Lower leg skin (tissue), 4 donors: ENCODE results near the gene FCN3. TPM values are rescaled to one million over a fixed set of nuclear protein-coding genes. Genes with fewer than 3 reads are reported as not detected.

Experiments used
- DNase-seq, 2 donors: peaks; one replicate each; pipeline ENCODE4 v3.0.0-alpha.2; 2019; ENCODE audit warnings: low spot score in 2 of 2
- H3K4me3 ChIP-seq: fragments of 200-600 bp; sonication (generic); 2 replicates; pipeline ENCODE4 v1.5.1; 2017; ENCODE audit warnings: mild to moderate bottlenecking, low read depth; ENCODE audit not compliant: poor library complexity, severe bottlenecking
- POLR2A ChIP-seq, 2 donors: fragments of 450-650 bp; IDR thresholded peaks; one replicate each; pipeline ENCODE4 v1.6.1; 2016 to 2017; ENCODE audit warnings: antibody characterized with exemption in 2 of 2, mild to moderate bottlenecking in 1 of 2, moderate library complexity in 1 of 2
- WGBS, 2 donors: methylation state at CpG; one replicate each; pipeline ENCODE4 v1.1.5; 2018; 5-methylcytosine and 5-hydroxymethylcytosine counted together
- intact Hi-C: fragments of 100-400 bp; cut with DNase I; formaldehyde crosslinking; loops from one replicate; pipeline ENCODE4 v1.15.0; 2023; ENCODE audit warnings: low total_unique reads
- total RNA-seq, 4 donors: library from RNA; depleted of rRNA; stranded (reverse); fragments of >200 nt; gene quantifications; one replicate each; pipeline ENCODE4 v1.1.0, GENCODE V29; 2016
- TF ChIP-seq, protein P1 (sequence below), 3 donors: fragments of 450-650 bp; IDR thresholded peaks; one replicate each; pipeline ENCODE4 v1.5.1; 2016; ENCODE audit warnings: antibody characterized with exemption in 3 of 3, mild to moderate bottlenecking in 3 of 3, moderate library complexity in 2 of 3

The FCN3 gene
- total RNA-seq, 4 donors from 2014 or later: 1.0 to 6.5 (median 1.7) TPM; not detected in 1

DNA sequence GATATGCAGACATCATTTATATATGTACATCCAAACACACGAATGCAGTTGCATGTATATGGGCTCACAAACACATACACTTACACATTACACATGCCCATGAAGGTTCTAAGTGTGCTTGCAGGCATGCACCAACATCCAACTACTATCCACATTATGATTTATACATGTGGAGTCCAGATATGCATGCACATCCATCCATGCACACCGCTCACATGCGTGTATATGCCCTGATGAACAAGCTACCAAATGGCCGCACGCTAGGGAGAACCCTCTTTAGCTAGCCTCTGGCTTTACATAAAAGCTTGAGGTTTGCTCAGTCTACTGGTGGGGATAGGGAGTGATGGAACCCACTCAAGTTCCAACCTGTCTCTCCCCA, 26.3 kb upstream of the FCN3 start:
- intact Hi-C loops: loop anchor here (10.0 kb wide), 1 partner anchor 264 kb away; no protein-coding TSS in a partner anchor
- 71 to 77% methylated on average over 5 of the region's 5 CpGs for WGBS, 2 donors
- DNase-seq: no peak
- no peak overlapping the region for H3K4me3 ChIP-seq
- no peak for TF ChIP-seq POLR2A (IDR thresholded peaks at IDR 0.05)
- TF ChIP-seq, protein P1, sequence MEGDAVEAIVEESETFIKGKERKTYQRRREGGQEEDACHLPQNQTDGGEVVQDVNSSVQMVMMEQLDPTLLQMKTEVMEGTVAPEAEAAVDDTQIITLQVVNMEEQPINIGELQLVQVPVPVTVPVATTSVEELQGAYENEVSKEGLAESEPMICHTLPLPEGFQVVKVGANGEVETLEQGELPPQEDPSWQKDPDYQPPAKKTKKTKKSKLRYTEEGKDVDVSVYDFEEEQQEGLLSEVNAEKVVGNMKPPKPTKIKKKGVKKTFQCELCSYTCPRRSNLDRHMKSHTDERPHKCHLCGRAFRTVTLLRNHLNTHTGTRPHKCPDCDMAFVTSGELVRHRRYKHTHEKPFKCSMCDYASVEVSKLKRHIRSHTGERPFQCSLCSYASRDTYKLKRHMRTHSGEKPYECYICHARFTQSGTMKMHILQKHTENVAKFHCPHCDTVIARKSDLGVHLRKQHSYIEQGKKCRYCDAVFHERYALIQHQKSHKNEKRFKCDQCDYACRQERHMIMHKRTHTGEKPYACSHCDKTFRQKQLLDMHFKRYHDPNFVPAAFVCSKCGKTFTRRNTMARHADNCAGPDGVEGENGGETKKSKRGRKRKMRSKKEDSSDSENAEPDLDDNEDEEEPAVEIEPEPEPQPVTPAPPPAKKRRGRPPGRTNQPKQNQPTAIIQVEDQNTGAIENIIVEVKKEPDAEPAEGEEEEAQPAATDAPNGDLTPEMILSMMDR (IDR thresholded peaks at IDR 0.05): no peak

DNA sequence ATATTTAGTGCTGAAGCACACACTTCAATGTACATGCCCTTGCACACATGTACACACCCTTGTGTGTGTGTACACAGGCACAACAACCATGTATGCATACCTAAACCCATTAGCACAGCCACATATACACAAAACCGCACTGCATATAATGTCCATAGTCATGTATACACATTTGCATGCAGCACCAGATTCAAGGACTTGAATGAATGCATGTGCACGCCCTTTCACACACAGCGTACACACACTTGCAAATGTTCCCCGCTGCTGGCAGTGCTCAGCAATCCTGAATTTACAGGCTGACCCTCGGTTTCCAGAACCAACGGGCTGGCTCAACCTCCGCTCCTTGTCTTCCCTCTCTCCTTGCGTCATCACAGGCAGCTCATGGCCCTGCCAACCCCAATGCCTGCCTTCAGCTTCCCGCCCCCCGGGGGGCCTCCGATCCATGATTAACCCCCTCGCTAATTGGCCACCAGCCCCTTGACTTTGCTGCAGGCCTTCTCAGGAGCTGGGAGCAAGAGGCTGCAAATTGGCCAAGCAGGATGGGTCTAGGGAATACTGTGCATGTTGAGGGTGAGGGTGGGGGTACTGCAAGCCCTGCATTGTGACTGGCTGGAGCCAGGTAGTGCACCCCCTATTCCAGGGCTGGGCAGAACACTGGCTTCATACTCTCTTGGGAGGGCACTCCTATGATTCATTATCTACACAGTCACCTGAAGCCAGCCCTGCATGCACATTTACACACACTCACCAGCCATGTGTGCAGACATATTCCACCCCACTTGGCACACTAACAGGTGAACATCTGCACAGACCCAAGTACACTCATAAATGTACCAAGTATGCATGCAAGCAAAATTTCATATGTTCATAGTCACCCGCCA, 25.7 kb upstream of the FCN3 start:
- TF ChIP-seq, protein P1 (IDR thresholded peaks at IDR 0.05): no peak
- no peak for TF ChIP-seq POLR2A (IDR thresholded peaks at IDR 0.05)
- intact Hi-C loops: loop anchor here (10.0 kb wide), 1 partner anchor 264 kb away; no protein-coding TSS in a partner anchor
- no peak overlapping the region for H3K4me3 ChIP-seq
- WGBS, 2 donors: 41 to 43% methylated on average over 13 of the region's 13 CpGs
- no peak for DNase-seq

DNA sequence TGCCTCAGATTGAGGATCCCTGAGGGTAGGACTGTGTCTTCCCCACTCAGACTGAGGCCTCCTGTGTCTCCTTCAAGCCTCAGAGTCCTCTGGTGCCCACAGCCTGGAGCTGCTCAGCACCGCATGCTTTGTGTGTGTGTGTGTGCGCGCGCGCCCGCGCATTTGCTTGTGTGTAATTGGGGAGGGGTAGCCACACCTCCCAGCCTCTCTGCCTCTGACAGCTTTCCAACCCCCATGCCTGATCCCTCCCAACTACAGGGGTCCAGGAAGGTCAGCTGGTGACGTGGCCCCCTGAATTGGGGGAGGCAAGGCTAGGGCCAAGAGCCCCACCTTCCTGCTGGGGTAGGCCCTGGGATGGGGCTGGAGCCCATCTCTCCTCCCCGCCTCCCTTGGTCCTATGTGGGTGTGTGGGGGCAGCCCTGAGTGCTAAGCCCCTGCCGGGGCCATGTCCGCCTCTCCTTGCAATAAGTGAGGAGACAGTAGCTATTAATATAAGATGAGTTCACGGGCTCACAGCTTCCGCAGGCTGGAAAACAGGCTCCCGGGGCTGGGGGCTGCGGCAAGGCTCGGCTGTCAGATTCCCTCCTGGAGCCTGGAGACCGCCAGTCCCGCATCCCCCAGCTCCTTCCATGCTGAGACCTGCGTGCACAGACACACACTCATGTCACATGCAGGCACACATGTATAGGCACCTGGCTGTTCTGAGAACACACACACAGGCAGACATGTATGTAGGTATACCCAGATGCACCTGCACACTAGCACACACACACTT, 24.8 kb upstream of the FCN3 start:
- DNase-seq: no peak
- H3K4me3 ChIP-seq: no peak overlapping the region
- TF ChIP-seq, protein P1 (IDR thresholded peaks at IDR 0.05): no peak
- TF ChIP-seq POLR2A (IDR thresholded peaks at IDR 0.05): no peak
- 48 to 57% methylated on average over 12 to 19 of the region's 19 CpGs for WGBS, 2 donors
- intact Hi-C loops: loop anchor here (10.0 kb wide), 2 partner anchors 265 to 295 kb away; no protein-coding TSS in a partner anchor

DNA sequence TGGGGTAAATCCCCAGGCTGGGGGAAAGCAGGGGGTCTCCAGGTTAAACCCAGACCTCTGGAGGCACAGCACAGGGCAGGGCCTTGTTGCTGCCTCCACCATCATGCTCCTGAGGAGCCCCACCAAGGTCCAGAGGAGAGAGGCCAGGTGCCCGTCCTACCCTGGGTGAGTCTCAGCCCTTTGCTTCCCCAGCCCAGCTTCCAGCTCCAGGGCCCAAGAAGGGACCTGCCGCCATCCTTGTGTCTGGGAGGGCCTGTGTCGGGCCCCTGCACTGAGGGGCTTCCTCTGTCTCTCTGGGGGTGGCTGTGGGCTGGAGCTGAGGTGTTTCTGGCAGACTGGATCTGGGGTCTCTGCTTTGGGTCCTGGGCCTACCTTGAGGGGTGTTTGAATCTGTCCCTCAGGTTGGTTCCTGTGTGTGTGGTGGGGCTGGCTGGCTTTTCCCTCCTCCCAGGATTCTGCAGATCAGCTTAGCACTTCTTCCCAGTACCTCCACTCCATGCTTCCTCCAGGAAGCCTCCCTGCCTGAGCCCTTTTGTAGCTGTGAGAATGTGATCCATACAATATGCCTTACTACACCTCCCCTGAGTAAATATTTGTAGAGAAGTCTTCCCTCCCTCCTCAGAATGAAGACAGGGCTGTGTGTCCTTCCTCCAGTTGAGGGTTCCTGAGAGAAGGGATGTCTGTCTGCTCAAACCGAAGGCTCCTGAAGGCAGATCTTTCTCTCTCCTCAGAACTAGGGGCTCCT, 24.0 kb upstream of the FCN3 start:
- intact Hi-C loops: loop anchor here (10.0 kb wide), 1 partner anchor 294 kb away; no protein-coding TSS in a partner anchor
- WGBS, 2 donors: 81% methylated on average over 2 to 4 of the region's 4 CpGs
- TF ChIP-seq POLR2A (IDR thresholded peaks at IDR 0.05): no peak
- TF ChIP-seq, protein P1 (IDR thresholded peaks at IDR 0.05): no peak
- no peak for DNase-seq
- no peak overlapping the region for H3K4me3 ChIP-seq

DNA sequence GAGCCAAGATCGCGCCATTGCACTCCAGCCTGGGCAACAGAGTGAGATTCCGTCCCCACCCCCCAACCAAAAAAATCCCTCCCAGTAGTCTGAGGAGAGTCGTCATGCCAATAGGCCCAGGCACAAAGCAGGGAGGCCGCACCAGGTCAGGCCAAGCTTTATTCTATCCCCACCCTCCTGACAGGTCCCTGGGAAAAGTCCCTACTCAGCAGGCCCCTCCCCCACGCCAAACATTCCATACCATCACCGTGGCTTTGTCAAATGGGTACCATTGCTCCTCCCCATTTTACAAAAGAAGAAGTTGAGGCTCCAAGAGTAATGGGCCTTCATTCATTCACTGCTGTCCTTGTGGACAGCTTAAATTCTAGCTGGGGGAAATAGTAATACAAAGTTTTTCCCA, 23.1 kb upstream of the FCN3 start:
- H3K4me3 ChIP-seq: no peak overlapping the region
- TF ChIP-seq, protein P1 (IDR thresholded peaks at IDR 0.05): no peak
- TF ChIP-seq POLR2A (IDR thresholded peaks at IDR 0.05): no peak
- intact Hi-C loops: loop anchor here (10.0 kb wide), 1 partner anchor 293 kb away; no protein-coding TSS in a partner anchor
- WGBS, 2 donors: 64 to 73% methylated on average over 7 of the region's 7 CpGs
- no peak for DNase-seq
